Lung (tissue), 16 donors: ENCODE data around the gene DDIT4. TPM values are rescaled to one million over a fixed set of nuclear protein-coding genes. Genes with fewer than 3 reads are reported as not detected.
"Not testable (repeated sequence)": the region's sequence is repeated elsewhere in the genome, so short reads cannot be mapped to it uniquely, and the experiment has no call there.

ENCODE experiments used
- ATAC-seq: fragments of 200-7000 bp; cut with Tn5 transposase; one replicate; pipeline ENCODE4 v1.9.1; 2020; ENCODE audit warnings: moderate number of reproducible peaks; ENCODE audit not compliant: insufficient read depth, low FRiP score
- DNase-seq, 3 donors: peaks; one replicate each; pipeline ENCODE4 v3.0.0-alpha.2; 2013 to 2017
- H3K27ac ChIP-seq, 2 donors: one replicate each; pipeline ENCODE4 v1.5.1; 2013; ENCODE audit warnings: mild to moderate bottlenecking in 2 of 2, moderate library complexity in 2 of 2, control low read depth in 1 of 2, inconsistent platforms in 1 of 2, low read depth in 1 of 2, low read length in 1 of 2
- H3K27me3 ChIP-seq, 3 donors: one replicate each; pipeline ENCODE4 v1.5.1; 2013; ENCODE audit warnings: low read length in 2 of 3; ENCODE audit not compliant: control insufficient read depth in 3 of 3, insufficient read depth in 3 of 3
- H3K36me3 ChIP-seq, 4 donors: one replicate each; pipeline ENCODE4 v1.5.1; 2013; ENCODE audit warnings: low read length in 4 of 4, mild to moderate bottlenecking in 1 of 4, moderate library complexity in 1 of 4; ENCODE audit not compliant: control insufficient read depth in 4 of 4, insufficient read depth in 4 of 4
- H3K4me1 ChIP-seq, 5 donors: one replicate each; pipeline ENCODE4 v1.5.1; 2013; ENCODE audit warnings: low read length in 5 of 5, mild to moderate bottlenecking in 2 of 5, moderate library complexity in 1 of 5; ENCODE audit not compliant: control insufficient read depth in 5 of 5, insufficient read depth in 5 of 5
- H3K4me3 ChIP-seq: one replicate; pipeline ENCODE4 v1.5.1; 2013; ENCODE audit warnings: mild to moderate bottlenecking, control low read depth, moderate library complexity
- H3K9ac ChIP-seq, 2 donors: one replicate each; pipeline ENCODE4 v1.5.1; 2013; ENCODE audit warnings: low read length in 2 of 2, control low read depth in 1 of 2; ENCODE audit not compliant: insufficient read depth in 1 of 2
- H3K9me3 ChIP-seq, 4 donors: one replicate each; pipeline ENCODE4 v1.5.1; 2013; ENCODE audit warnings: low read length in 3 of 4, mild to moderate bottlenecking in 1 of 4, moderate library complexity in 1 of 4; ENCODE audit not compliant: control insufficient read depth in 4 of 4, insufficient read depth in 3 of 4
- CTCF ChIP-seq: IDR thresholded peaks from 2 replicates; pipeline ENCODE4 v1.5.1; 2012; ENCODE audit warnings: mild to moderate bottlenecking; ENCODE audit errors: control extremely low read depth, extremely low read depth
- WGBS, 2 donors: extraction: QIAGEN DNeasy Blood & Tissue Kit; methylation state at CpG; one replicate each; pipeline ENCODE4 v1.1.7; 2013; 5-methylcytosine and 5-hydroxymethylcytosine counted together
- long read RNA-seq, 5 donors: transcript quantifications; one replicate each; lab custom pipeline, GENCODE V29; 2026
- polyA plus RNA-seq, 2 donors: library from polyadenylated mRNA; stranded (reverse); fragments of 200-250 nt; gene quantifications; one replicate each; pipeline ENCODE4 v1.2.1, GENCODE V29; 2013
- total RNA-seq, 2 donors: library from RNA; depleted of rRNA in 1 of 2; stranded (reverse); fragments of >200 nt in 1 of 2; gene quantifications; one replicate each; pipeline ENCODE4 v1.2.1, GENCODE V29; 2014 to 2021
- donor health status: control.
- donor health status: control.
- donor health status: Bipolar disorder and iron deficiency.
- donor health status: healthy.
- donor health status: DM: yes; HTN: yes; CAD: no.

Gene DDIT4
- total RNA-seq (100 to 1,000 TPM; 155 to 190 TPM), polyA plus RNA-seq (100 to 1,000 TPM in 1 of 2 donors, 10 to 100 TPM in 1; 55.3 to 188 TPM)
- long read RNA-seq, donor 1, transcript DDIT4-201 (3 exons, 1,748 nt): major isoform, 30 of 32 reads
- long read RNA-seq, donor 1, partial matches to known transcripts: 0 of 32 reads
- long read RNA-seq, donor 1, other reads (novel, unspliced or antisense): 0 of 32 reads
- long read RNA-seq, donor 2, transcript DDIT4-201 (3 exons, 1,748 nt): major isoform, 19 of 42 reads
- long read RNA-seq, donor 2, partial matches to known transcripts: 19 of 42 reads
- long read RNA-seq, donor 2, other reads (novel, unspliced or antisense): 0 of 42 reads
- long read RNA-seq, donor 3, transcript DDIT4-201 (3 exons, 1,748 nt): major isoform, 28 of 29 reads
- long read RNA-seq, donor 3, partial matches to known transcripts: 0 of 29 reads
- long read RNA-seq, donor 3, other reads (novel, unspliced or antisense): 0 of 29 reads
- long read RNA-seq, donor 4, transcript DDIT4-201 (3 exons, 1,748 nt): major isoform, 11 of 14 reads
- long read RNA-seq, donor 4, partial matches to known transcripts: 0 of 14 reads
- long read RNA-seq, donor 4, other reads (novel, unspliced or antisense): 0 of 14 reads
- long read RNA-seq, donor 5, transcript DDIT4-201 (3 exons, 1,748 nt): major isoform, 48 of 51 reads
- long read RNA-seq, donor 5, partial matches to known transcripts: 0 of 51 reads
- long read RNA-seq, donor 5, other reads (novel, unspliced or antisense): 0 of 51 reads

GRCh38 chr10:72273410-72274212 is at the start of gene DDIT4:
TSS of gene DDIT4 (plus strand) at chr10:72273924. CDS start at chr10:72274217, 293 bp downstream.
- Histone ChIP-seq H3K9me3 (no peaks in the 10 kb centered on the region), H3K27ac (peak within 1 kb of the TSS; percentile 92 to 95), H3K36me3 (peaks cover 0 to 15% (median 11%) of the 10 kb centered on the region in 4 donors), H3K27me3 (no peaks in the 10 kb centered on the region), H3K4me1 (peaks cover 2 to 37% (median 6%) of the 10 kb centered on the region in 5 donors), H3K9ac (peak within 1 kb of the TSS; percentile 71 to 87), H3K4me3 (peak within 1 kb of the TSS; percentile 74)
- no peak for TF ChIP-seq CTCF
- WGBS, 2 donors: 0 to 1% methylated on average over 67 of the region's 67 CpGs
- peak; percentile 93 for ATAC-seq
- peak; percentile 100 for DNase-seq

- H3K27me3 ChIP-seq, H3K9ac ChIP-seq, ATAC-seq, H3K4me3 ChIP-seq, H3K9me3 ChIP-seq, H3K27ac ChIP-seq, DNase-seq, H3K4me1 ChIP-seq: not testable (repeated sequence)
- 87 to 92% methylated on average over 6 of the region's 6 CpGs for WGBS, 2 donors
- H3K36me3 ChIP-seq: peaks cover 5 to 17% (median 11%) of the 10 kb centered on the region in 4 donors
Measured at GRCh38 chr10:72224191-72224590, 49.5 kb upstream of the DDIT4 start.

GRCh38 chr10:72226418-72227027 is 47.2 kb upstream of the DDIT4 start:
- H3K9ac ChIP-seq: no peak overlapping the region

More at GRCh38 chr10:72226418-72227027, 47.2 kb upstream of the DDIT4 start:
- ATAC-seq: no peak
- Histone ChIP-seq H3K36me3 (peaks cover 8 to 17% (median 15%) of the 10 kb centered on the region in 4 donors), H3K9me3 (no peaks in the 10 kb centered on the region), H3K27me3 (no peaks in the 10 kb centered on the region), H3K4me3 (no peak overlapping the region), H3K4me1 (peaks cover 0 to 13% (median 5%) of the 10 kb centered on the region in 5 donors), H3K27ac (no peak overlapping the region)
- 83 to 86% methylated on average over 6 of the region's 6 CpGs for WGBS, 2 donors
- TF ChIP-seq CTCF: no peak
- no peak for DNase-seq
